ENCODE data around the gene RBP5. TPM values are rescaled to one million over a fixed set of nuclear protein-coding genes. Genes with fewer than 3 reads are reported as not detected.

Gene RBP5, protein sequence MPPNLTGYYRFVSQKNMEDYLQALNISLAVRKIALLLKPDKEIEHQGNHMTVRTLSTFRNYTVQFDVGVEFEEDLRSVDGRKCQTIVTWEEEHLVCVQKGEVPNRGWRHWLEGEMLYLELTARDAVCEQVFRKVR
- total RNA-seq (2013; cell fraction: nucleolus; rRNA removed), result not detected in 2 replicates
- total RNA-seq (2014; rRNA removed) (0.34 TPM in 1 of 2 replicates, not detected in the other), total RNA-seq (2014; rRNA removed; fragmentation: Illumina TruSeq; extraction: Trizol) (not detected in 2 replicates), total RNA-seq (2021) (not detected in 2 replicates), polyA plus RNA-seq (2011; rRNA removed) (0.11 and 0.19 TPM in 2 replicates), polyA plus RNA-seq (2014; fragmentation: Illumina TruSeq; extraction: Trizol) (not detected in 2 replicates), polyA plus RNA-seq (2014; fragmentation: Nextera tagmentation; extraction: Ambion mirVana) (under 1 TPM in 1 of 2 experiments, not detected in 1; 0.29 TPM), polyA plus RNA-seq (2014; rRNA removed) (0.35 TPM in 1 of 2 replicates, not detected in the other), polyA plus RNA-seq (2016; fragmentation: Nextera tagmentation; extraction: Ambion mirVana) (1 to 10 TPM in 1 of 2 experiments, under 1 TPM in 1; 0.23 to 1.1 TPM), polyA minus RNA-seq (2011; rRNA and poly(A)+ RNA removed) (not detected in 2 replicates), Bru-seq, nascent RNA (percentile 25 among the genes with signal in this experiment), BruChase-seq, experiment 1, labeled RNA remaining after a 6-hour chase (percentile 22 among the genes with signal in this experiment), BruChase-seq, experiment 2, labeled RNA remaining after a 2-hour chase (percentile 12 among the genes with signal in this experiment)
- not detected for polyA plus RNA-seq (2011; ENCODE audit: low read depth)
- polyA plus RNA-seq (2011; cell fraction: cytosol; rRNA removed), result 0.10 and 0.36 TPM in 2 replicates
- polyA plus RNA-seq (2011; cell fraction: nucleus; rRNA removed), result 1.4 and 2.0 TPM in 2 replicates
- 3.2 and 5.3 TPM in 2 replicates for polyA plus RNA-seq (2012)
- polyA minus RNA-seq (2011; cell fraction: cytosol; rRNA and poly(A)+ RNA removed), result not detected in 2 replicates
- polyA minus RNA-seq (2011; cell fraction: nucleus; rRNA and poly(A)+ RNA removed), result not detected in 2 replicates
- long read RNA-seq, experiment 1, result 0 reads
- long read RNA-seq, experiment 2, partial matches to known transcripts, result 0 of 3 reads
- long read RNA-seq, experiment 2, other reads (novel, unspliced or antisense), result 3 of 3 reads

DNA sequence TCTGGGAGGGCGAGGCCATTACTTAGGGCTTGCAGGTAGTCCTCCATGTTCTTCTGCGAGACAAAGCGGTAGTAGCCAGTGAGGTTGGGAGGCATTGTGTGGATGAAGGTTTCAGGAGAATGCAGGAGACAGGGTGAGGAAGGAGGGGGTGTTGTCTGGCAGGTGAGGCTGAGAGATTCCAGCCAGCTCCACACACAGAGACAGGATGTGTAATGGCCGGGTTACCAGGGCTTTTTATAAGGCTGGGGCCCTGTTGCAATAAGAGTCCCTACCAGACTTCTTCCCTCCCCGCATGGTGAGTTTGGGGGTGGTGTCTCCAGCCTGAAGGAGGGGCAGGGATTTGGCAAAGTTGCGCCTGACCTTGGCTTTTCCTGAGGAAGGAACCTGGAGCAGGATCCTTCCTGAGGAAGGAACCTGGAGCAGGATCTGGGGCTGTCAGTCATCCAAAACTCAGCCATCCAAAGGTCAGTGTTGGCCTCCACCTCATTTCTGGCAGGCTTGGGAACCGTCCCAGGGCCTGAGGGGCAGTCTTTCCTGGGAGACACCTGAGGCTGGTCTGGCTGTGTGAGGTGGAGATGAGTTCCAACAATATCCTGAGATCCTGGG, at the start of gene RBP5:
Gene RBP5 (minus strand): TSS at position 209 of the 606 bp plus-strand sequence. CDS start 114 bp downstream, at position 95.
- no peaks in the 10 kb centered on the region for H4K20me1 ChIP-seq (ENCODE audit: control insufficient read depth, insufficient read depth)
- ChIA-PET SMC1A (ENCODE audit: uncharacterized antibody, unreplicated experiment) (no interaction called here), CTCF (no interaction called here), POLR2A (no interaction called here), RAD21 (ENCODE audit: unreplicated experiment) (no interaction called here)
- TF ChIP-seq IKZF1 (conservative IDR thresholded peaks at IDR 0.05), result no peak
- no peak for TF ChIP-seq GATAD2B (conservative IDR thresholded peaks at IDR 0.05; ENCODE audit: low read depth)
- no peak for TF ChIP-seq NFYA (IDR thresholded peaks at IDR 0.05; ENCODE audit: borderline replicate concordance, low read depth, low read length)
- no peak for TF ChIP-seq ZBTB4 (CRISPR knock-in tag; IDR thresholded peaks at IDR 0.05)
- no peak for TF ChIP-seq SMAD5 (IDR thresholded peaks at IDR 0.05; ENCODE audit: low read depth)
- TF ChIP-seq, protein P1, sequence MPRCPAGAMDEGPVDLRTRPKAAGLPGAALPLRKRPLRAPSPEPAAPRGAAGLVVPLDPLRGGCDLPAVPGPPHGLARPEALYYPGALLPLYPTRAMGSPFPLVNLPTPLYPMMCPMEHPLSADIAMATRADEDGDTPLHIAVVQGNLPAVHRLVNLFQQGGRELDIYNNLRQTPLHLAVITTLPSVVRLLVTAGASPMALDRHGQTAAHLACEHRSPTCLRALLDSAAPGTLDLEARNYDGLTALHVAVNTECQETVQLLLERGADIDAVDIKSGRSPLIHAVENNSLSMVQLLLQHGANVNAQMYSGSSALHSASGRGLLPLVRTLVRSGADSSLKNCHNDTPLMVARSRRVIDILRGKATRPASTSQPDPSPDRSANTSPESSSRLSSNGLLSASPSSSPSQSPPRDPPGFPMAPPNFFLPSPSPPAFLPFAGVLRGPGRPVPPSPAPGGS (IDR thresholded peaks at IDR 0.05; ENCODE audit: borderline replicate concordance, insufficient read depth, low read depth, low read length, poor library complexity, severe bottlenecking), result no peak
- H3K27ac ChIP-seq (ENCODE audit: control insufficient read depth, insufficient read depth), result no peak within 1 kb of the TSS; the same call in 1 of the 2 replicates
- no peak for ATAC-seq
- no TSS peak for BruUV-seq (replicated peaks)
- intact Hi-C loops (cut with micrococcal nuclease; ENCODE audit: unreplicated experiment) (no loop called here), in situ Hi-C loops (cut with MboI) (no loop called here)
- 83% methylated on average over 6 of the region's 7 CpGs for WGBS (ENCODE audit: insufficient coverage, insufficient replicate concordance, low lambda C conversion rate, missing lambda C conversion rate)
- H3K4me2 ChIP-seq (ENCODE audit: control insufficient read depth, insufficient read depth), result peak within 1 kb of the TSS; percentile 98
- no peak for FAIRE-seq
- H2AFZ ChIP-seq (ENCODE audit: control insufficient read depth, low read depth, low read length), result peak within 1 kb of the TSS; percentile 58
- no peaks in the 10 kb centered on the region for H3K79me2 ChIP-seq (ENCODE audit: control insufficient read depth, insufficient read depth, low read length)
- H3K4me1 ChIP-seq (ENCODE audit: control insufficient read depth, insufficient read depth, low read length), result peaks cover 13% of the 10 kb centered on the region
- H3K9ac ChIP-seq (ENCODE audit: control insufficient read depth, insufficient read depth, low read length), result no peak within 1 kb of the TSS
- no peak for DNase-seq (ENCODE audit: low read depth, low spot score)
- H3K36me3 ChIP-seq (ENCODE audit: control insufficient read depth in 2 of 2, insufficient read depth in 2 of 2, low read length in 1 of 2), result no peaks in the 10 kb centered on the region; a peak in 3 of 4 replicates
- no peaks in the 10 kb centered on the region for H3K27me3 ChIP-seq (replicated peaks in 1 of 2; ENCODE audit: control insufficient read depth in 2 of 2, insufficient read depth in 2 of 2, low read length in 1 of 2)
- peak within 1 kb of the TSS; percentile 85 for H3K4me3 ChIP-seq
- H3K9me3 ChIP-seq (replicated peaks; ENCODE audit: control insufficient read depth, insufficient read depth, low read length), result no peaks in the 10 kb centered on the region
